A549 (cell line): ENCODE results near the gene SRC. TPM values are rescaled to one million over a fixed set of nuclear protein-coding genes. Genes with fewer than 3 reads are reported as not detected.

Experiments
- ATAC-seq, 2 experiments: fragments of 200-7000 bp in 1 of 2; fragments of >200 bp in 1 of 2; cut with Nextera tagmentation in 1 of 2; cut with Tn5 transposase in 1 of 2; 3 replicates each; pipeline versions ENCODE4 v1.8.0 to v1.9.1; 2018 to 2020; ENCODE audit warnings: mild to moderate bottlenecking in 1 of 2, moderate library complexity in 1 of 2
- CTCF ChIA-PET: fragments of 300-600 bp; sonication (Branson Sonifier 250); formaldehyde crosslinking; extraction: SDS; loops from one replicate; lab custom pipeline; 2021; ENCODE audit warnings: antibody characterized with exemption, inconsistent platforms; lab: Yijun Ruan, JAX
- POLR2A ChIA-PET: fragments of 350-600 bp; formaldehyde crosslinking; extraction: SDS; loops from one replicate; lab custom pipeline; 2021; ENCODE audit warnings: antibody characterized with exemption, inconsistent platforms; lab: Yijun Ruan, JAX
- DNase-seq, 2 experiments: peaks; one replicate each; pipeline versions ENCODE4 v3.0.0 to v3.0.0-alpha.2; 2011 to 2016; ENCODE audit warnings: low read depth in 1 of 2, low spot score in 1 of 2
- FAIRE-seq: peaks from 2 replicates; lab custom pipeline; 2011; peaks lifted over from hg19 to GRCh38; lab: Jason Lieb, UNC
- H3K27ac ChIP-seq, 2 experiments: fragments of >200 bp; sonication (Bioruptor Twin); formaldehyde crosslinking; 3 replicates each; pipeline ENCODE4 v1.5.1; 2016 to 2017
- H3K4me1 ChIP-seq: fragments of >200 bp; sonication (Bioruptor Twin); formaldehyde crosslinking; 3 replicates; pipeline ENCODE4 v1.6.1; 2016
- H3K4me2 ChIP-seq: fragments of >200 bp; sonication (Bioruptor Twin); formaldehyde crosslinking; 3 replicates; pipeline ENCODE4 v1.6.1; 2016
- H3K4me3 ChIP-seq: fragments of >200 bp; sonication (Bioruptor Twin); formaldehyde crosslinking; 3 replicates; pipeline ENCODE4 v1.5.1; 2016
- H3K9me3 ChIP-seq: fragments of >200 bp; sonication (Bioruptor Twin); formaldehyde crosslinking; 3 replicates; pipeline ENCODE4 v1.6.1; 2016
- BCL3 ChIP-seq: fragments of >200 bp; sonication (Bioruptor Twin); formaldehyde crosslinking; IDR thresholded peaks from 3 replicates; pipeline ENCODE4 v1.6.1; 2016
- CBX8 ChIP-seq: fragments of 200-600 bp; sonication (generic); IDR thresholded peaks from 2 replicates; pipeline ENCODE4 v1.6.1; 2016
- CHD2 ChIP-seq: fragments of 150-350 bp; IDR thresholded peaks from 2 replicates; pipeline ENCODE4 v1.6.1; 2014; ENCODE audit warnings: low read length; ENCODE audit not compliant: partially characterized antibody
- EHF ChIP-seq: fragments of 250-450 bp; sonication (Bioruptor Pico); IDR thresholded peaks from 2 replicates; pipeline ENCODE4 v1.5.0; 2020; ENCODE audit warnings: mild to moderate bottlenecking
- EHMT2 ChIP-seq: fragments of 200-600 bp; sonication (generic); IDR thresholded peaks from 2 replicates; pipeline ENCODE4 v1.6.1; 2016; ENCODE audit warnings: antibody characterized with exemption, low read depth, mild to moderate bottlenecking, moderate library complexity
- ELK1 ChIP-seq: fragments of 150-350 bp; IDR thresholded peaks from 2 replicates; pipeline ENCODE4 v1.6.1; 2014; ENCODE audit warnings: low read depth, mild to moderate bottlenecking, low read length
- ESRRA ChIP-seq: fragments of 150-350 bp; IDR thresholded peaks from 2 replicates; pipeline ENCODE4 v1.6.1; 2014; ENCODE audit warnings: mild to moderate bottlenecking, low read length, borderline replicate concordance
- FOSB ChIP-seq: fragments of 250-450 bp; sonication (Bioruptor Pico); IDR thresholded peaks from 2 replicates; pipeline ENCODE4 v1.5.0; 2020; ENCODE audit warnings: mild to moderate bottlenecking, moderate library complexity
- FOXS1 ChIP-seq: fragments of 250-450 bp; sonication (Bioruptor Pico); IDR thresholded peaks from 2 replicates; pipeline ENCODE4 v1.5.0; 2020; ENCODE audit warnings: mild to moderate bottlenecking, moderate library complexity
- GATA3 ChIP-seq: IDR thresholded peaks from 2 replicates; pipeline ENCODE4 v1.6.1; 2012; ENCODE audit warnings: borderline replicate concordance
- JUNB ChIP-seq: fragments of >200 bp; sonication (Bioruptor Twin); formaldehyde crosslinking; IDR thresholded peaks from 2 replicates; pipeline ENCODE4 v1.6.1; 2016
- KDM1A ChIP-seq: fragments of 200-600 bp; sonication (generic); IDR thresholded peaks from 2 replicates; pipeline ENCODE4 v1.6.1; 2016; ENCODE audit warnings: low read depth, mild to moderate bottlenecking
- MAZ ChIP-seq: fragments of 150-350 bp; IDR thresholded peaks from 2 replicates; pipeline ENCODE4 v1.6.1; 2014; ENCODE audit warnings: antibody characterized with exemption, low read depth, low read length, borderline replicate concordance
- NPAS2 ChIP-seq: fragments of 250-450 bp; sonication (Bioruptor Pico); IDR thresholded peaks from 2 replicates; pipeline ENCODE4 v1.8.0; 2022; ENCODE audit warnings: mild to moderate bottlenecking, moderate library complexity, borderline replicate concordance
- PHF8 ChIP-seq: fragments of 200-600 bp; sonication (generic); IDR thresholded peaks from 2 replicates; pipeline ENCODE4 v1.6.1; 2016; ENCODE audit warnings: low read depth, mild to moderate bottlenecking, antibody characterized with exemption, moderate library complexity, borderline replicate concordance
- RARB ChIP-seq: fragments of 250-450 bp; sonication (Bioruptor Pico); IDR thresholded peaks from 2 replicates; pipeline ENCODE4 v1.8.0; 2021; ENCODE audit warnings: mild to moderate bottlenecking, moderate library complexity
- RCOR1 ChIP-seq: fragments of 150-350 bp; IDR thresholded peaks from 2 replicates; pipeline ENCODE4 v1.6.1; 2014; ENCODE audit warnings: antibody characterized with exemption, low read length, low read depth
- RFX5 ChIP-seq: fragments of 450-650 bp; IDR thresholded peaks from 2 replicates; pipeline ENCODE4 v1.7.1; 2014; ENCODE audit warnings: antibody characterized with exemption, mild to moderate bottlenecking, moderate library complexity
- RNF2 ChIP-seq: fragments of 200-600 bp; sonication (generic); IDR thresholded peaks from 2 replicates; pipeline ENCODE4 v1.6.1; 2016; ENCODE audit warnings: low read depth, mild to moderate bottlenecking, antibody characterized with exemption, moderate library complexity, borderline replicate concordance
- SMC3 ChIP-seq: fragments of >200 bp; sonication (Bioruptor Twin); formaldehyde crosslinking; IDR thresholded peaks from 3 replicates; pipeline ENCODE4 v1.6.1; 2018; ENCODE audit warnings: inconsistent platforms
- SREBF2 ChIP-seq: fragments of 450-650 bp; IDR thresholded peaks from 2 replicates; pipeline ENCODE4 v1.6.1; 2014; ENCODE audit warnings: mild to moderate bottlenecking, moderate library complexity
- TFCP2L1 ChIP-seq: fragments of 250-450 bp; sonication (Bioruptor Pico); IDR thresholded peaks from 2 replicates; pipeline ENCODE4 v1.5.0; 2021; ENCODE audit warnings: mild to moderate bottlenecking
- ZSCAN20 ChIP-seq: fragments of 250-450 bp; sonication (Bioruptor Pico); IDR thresholded peaks from 2 replicates; pipeline ENCODE4 v1.8.0; 2022; ENCODE audit warnings: mild to moderate bottlenecking, moderate library complexity
- WGBS: methylation state at CpG from one replicate; pipeline ENCODE4 v1.1.6; 2017; ENCODE audit errors: missing lambda C conversion rate; 5-methylcytosine and 5-hydroxymethylcytosine counted together
- polyA plus RNA-seq, 4 experiments: library from polyadenylated mRNA; depleted of rRNA in 3 of 4; stranded (reverse); fragments of >200 nt; fragmentation: RNase III in 1 of 4; extraction: RNeasy Plus Mini Kit Qiagen cat#74134 plus additional on column Dnase treatment in 1 of 4; gene quantifications; 2 replicates in 3 of 4; 3 replicates in 1 of 4; pipeline ENCODE4 v1.2.3, GENCODE V29; 2011 to 2017
- TF ChIP-seq, protein P1 (sequence below): fragments of >200 bp; sonication (Bioruptor Twin); formaldehyde crosslinking; IDR thresholded peaks from 3 replicates; pipeline ENCODE4 v1.5.1; 2016
- TF ChIP-seq, protein P2 (sequence below): fragments of 250-450 bp; sonication (Bioruptor Pico); IDR thresholded peaks from 2 replicates; pipeline ENCODE4 v1.5.0; 2021; ENCODE audit warnings: mild to moderate bottlenecking, moderate library complexity, borderline replicate concordance

SRC gene
- polyA plus RNA-seq, 2 of the 4 experiments (the other 2 are of a cell fraction): 139 to 154 TPM

- Histone ChIP-seq H3K9me3 (no peaks in the 10 kb centered on the region), H3K4me3 (no peak overlapping the region), H3K4me2 (no peak overlapping the region), H3K27ac (no peak overlapping the region), H3K4me1 (no peaks in the 10 kb centered on the region)
- TF ChIP-seq FOSB (no peak), BCL3 (no peak), ESRRA (no peak), RCOR1 (no peak), MAZ (no peak), ELK1 (no peak), SMC3 (no peak), RNF2 (no peak), CBX8 (no peak), KDM1A (no peak), EHMT2 (no peak), GATA3 (no peak), JUNB (no peak), ZSCAN20 (no peak), CHD2 (no peak), SREBF2 (no peak), FOXS1 (no peak)
- TF ChIP-seq, protein P1, sequence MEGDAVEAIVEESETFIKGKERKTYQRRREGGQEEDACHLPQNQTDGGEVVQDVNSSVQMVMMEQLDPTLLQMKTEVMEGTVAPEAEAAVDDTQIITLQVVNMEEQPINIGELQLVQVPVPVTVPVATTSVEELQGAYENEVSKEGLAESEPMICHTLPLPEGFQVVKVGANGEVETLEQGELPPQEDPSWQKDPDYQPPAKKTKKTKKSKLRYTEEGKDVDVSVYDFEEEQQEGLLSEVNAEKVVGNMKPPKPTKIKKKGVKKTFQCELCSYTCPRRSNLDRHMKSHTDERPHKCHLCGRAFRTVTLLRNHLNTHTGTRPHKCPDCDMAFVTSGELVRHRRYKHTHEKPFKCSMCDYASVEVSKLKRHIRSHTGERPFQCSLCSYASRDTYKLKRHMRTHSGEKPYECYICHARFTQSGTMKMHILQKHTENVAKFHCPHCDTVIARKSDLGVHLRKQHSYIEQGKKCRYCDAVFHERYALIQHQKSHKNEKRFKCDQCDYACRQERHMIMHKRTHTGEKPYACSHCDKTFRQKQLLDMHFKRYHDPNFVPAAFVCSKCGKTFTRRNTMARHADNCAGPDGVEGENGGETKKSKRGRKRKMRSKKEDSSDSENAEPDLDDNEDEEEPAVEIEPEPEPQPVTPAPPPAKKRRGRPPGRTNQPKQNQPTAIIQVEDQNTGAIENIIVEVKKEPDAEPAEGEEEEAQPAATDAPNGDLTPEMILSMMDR: no peak
- DNase-seq (no peak), FAIRE-seq (no peak), ATAC-seq (no peak)
- ChIA-PET CTCF (interaction anchor here (0.9 kb wide), 1 partner anchor 153 kb away, joined by 5 read pairs; no protein-coding TSS in a partner anchor), POLR2A (no interaction called here)
- 53% methylated on average over 6 of the region's 6 CpGs for WGBS
Observed at GRCh38 chr20:37421988-37422387, 76.0 kb downstream of the SRC start.

GRCh38 chr20:37422791-37423286 is 76.9 kb downstream of the SRC start:
- no peak for DNase-seq
- FAIRE-seq: no peak
- no peaks in the 10 kb centered on the region for H3K9me3 ChIP-seq
- WGBS: 40% methylated on average over 11 of the region's 11 CpGs
- ChIA-PET POLR2A (no interaction called here), CTCF (interaction anchor here (0.6 kb wide), 1 partner anchor 33 kb away, joined by 3 read pairs; no protein-coding TSS in a partner anchor)
- no peak overlapping the region for H3K27ac ChIP-seq
- no peak for ATAC-seq
- H3K4me1 ChIP-seq: no peaks in the 10 kb centered on the region
- TF ChIP-seq RNF2 (no peak), TFCP2L1 (CRISPR knock-in tag) (no peak), RARB (CRISPR knock-in tag) (no peak), EHF (no peak), KDM1A (no peak), SMC3 (no peak), RFX5 (no peak), PHF8 (no peak), NPAS2 (no peak)
- TF ChIP-seq, protein P2, sequence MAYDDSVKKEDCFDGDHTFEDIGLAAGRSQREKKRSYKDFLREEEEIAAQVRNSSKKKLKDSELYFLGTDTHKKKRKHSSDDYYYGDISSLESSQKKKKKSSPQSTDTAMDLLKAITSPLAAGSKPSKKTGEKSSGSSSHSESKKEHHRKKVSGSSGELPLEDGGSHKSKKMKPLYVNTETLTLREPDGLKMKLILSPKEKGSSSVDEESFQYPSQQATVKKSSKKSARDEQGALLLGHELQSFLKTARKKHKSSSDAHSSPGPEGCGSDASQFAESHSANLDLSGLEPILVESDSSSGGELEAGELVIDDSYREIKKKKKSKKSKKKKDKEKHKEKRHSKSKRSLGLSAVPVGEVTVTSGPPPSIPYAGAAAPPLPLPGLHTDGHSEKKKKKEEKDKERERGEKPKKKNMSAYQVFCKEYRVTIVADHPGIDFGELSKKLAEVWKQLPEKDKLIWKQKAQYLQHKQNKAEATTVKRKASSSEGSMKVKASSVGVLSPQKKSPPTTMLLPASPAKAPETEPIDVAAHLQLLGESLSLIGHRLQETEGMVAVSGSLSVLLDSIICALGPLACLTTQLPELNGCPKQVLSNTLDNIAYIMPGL (CRISPR knock-in tag): no peak
- TF ChIP-seq, all 56 proteins: peak for 0
- Histone ChIP-seq H3K4me3 (no peak overlapping the region), H3K4me2 (no peak overlapping the region)
